AG09309 (cell line): ENCODE data around the gene PRRT3.

Source experiments
- DNase-seq: peaks from one replicate; pipeline ENCODE4 v3.0.0-alpha.2; 2010; ENCODE audit warnings: low read depth
- H3K4me3 ChIP-seq: 2 replicates; pipeline ENCODE4 v1.5.1; 2011; ENCODE audit warnings: mild to moderate bottlenecking, low read depth, low read length, moderate library complexity; ENCODE audit not compliant: control insufficient read depth
- TF ChIP-seq, protein P1 (sequence below): IDR thresholded peaks from 2 replicates; pipeline ENCODE4 v1.5.1; 2011; ENCODE audit warnings: mild to moderate bottlenecking, low read depth, low read length, inconsistent platforms; ENCODE audit not compliant: insufficient read depth, control insufficient read depth; ENCODE audit errors: missing control alignments

The PRRT3 gene

DNA sequence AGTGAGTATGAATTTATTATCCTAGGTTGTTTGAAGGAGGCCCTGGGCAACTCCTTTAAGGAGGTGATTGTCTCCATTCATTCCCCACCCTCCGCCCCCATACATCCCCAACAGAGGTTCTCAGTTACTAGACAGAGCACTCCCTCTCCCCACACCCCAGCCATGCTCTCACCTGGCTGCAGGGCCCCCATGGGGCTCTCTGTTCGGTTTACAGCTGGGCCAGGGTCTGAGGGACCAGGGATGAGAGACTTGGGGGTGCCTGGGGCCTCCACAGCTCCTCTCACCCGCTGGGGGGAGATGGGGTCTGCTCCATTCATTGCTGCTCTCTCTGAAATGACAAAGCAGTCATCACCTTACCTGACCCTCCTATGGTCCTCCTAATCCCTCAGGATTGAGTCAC is 3.6 kb downstream of the PRRT3 start:
- H3K4me3 ChIP-seq: no peak overlapping the region
- no peak for DNase-seq
- TF ChIP-seq, protein P1, sequence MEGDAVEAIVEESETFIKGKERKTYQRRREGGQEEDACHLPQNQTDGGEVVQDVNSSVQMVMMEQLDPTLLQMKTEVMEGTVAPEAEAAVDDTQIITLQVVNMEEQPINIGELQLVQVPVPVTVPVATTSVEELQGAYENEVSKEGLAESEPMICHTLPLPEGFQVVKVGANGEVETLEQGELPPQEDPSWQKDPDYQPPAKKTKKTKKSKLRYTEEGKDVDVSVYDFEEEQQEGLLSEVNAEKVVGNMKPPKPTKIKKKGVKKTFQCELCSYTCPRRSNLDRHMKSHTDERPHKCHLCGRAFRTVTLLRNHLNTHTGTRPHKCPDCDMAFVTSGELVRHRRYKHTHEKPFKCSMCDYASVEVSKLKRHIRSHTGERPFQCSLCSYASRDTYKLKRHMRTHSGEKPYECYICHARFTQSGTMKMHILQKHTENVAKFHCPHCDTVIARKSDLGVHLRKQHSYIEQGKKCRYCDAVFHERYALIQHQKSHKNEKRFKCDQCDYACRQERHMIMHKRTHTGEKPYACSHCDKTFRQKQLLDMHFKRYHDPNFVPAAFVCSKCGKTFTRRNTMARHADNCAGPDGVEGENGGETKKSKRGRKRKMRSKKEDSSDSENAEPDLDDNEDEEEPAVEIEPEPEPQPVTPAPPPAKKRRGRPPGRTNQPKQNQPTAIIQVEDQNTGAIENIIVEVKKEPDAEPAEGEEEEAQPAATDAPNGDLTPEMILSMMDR: no peak

DNA sequence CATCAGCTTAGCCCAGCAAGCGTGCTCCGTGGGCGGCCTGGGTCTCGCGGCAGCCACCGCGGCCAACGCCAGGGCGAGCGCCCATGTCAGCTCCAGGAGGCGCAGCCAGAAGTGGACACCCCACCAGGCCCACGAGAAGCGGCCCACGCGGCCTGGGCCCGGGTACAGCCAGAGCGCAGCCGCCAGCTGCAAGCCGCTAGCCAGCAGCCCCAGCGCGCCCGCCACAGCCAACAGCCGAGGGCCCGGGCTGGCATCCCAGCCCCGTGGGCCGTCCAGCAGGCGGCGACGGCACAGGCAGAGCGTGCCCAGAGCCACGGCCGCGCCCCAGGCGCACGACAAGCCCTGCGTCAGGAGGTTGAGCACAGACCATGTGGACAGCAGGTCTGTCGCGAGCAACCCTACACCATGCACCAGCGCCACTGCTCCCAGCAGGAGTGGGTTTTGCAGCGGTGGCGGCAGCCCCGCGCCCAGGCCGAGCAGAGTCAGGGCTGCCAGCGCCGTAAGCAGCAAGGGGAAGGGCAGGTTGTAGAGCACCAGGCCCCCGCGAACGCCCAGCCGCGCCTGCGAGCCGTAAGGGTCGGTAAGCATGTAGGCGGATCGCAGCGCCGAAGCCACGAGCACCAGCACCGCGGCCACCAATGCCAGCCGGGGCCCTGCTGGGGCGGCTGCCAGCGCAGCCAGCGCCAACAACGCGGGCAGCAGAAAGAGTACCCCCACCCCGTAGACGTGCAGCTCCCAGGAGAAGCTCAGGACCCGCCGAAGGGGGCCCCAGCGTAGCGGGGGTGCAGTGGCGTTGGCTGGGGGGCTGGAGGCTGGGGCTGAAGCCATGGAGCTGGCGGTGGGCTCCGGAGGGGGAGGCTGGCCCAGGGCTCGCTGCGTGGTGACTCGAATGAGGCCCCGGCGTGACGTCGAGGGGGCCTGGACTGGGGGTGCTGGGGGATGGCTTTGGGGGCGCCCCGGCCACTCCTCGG is 4.9 kb downstream of the PRRT3 start:
- TF ChIP-seq, protein P1: peak; percentile 53
- H3K4me3 ChIP-seq: peak overlapping the region; percentile 57
- peak; percentile 35 for DNase-seq

DNA sequence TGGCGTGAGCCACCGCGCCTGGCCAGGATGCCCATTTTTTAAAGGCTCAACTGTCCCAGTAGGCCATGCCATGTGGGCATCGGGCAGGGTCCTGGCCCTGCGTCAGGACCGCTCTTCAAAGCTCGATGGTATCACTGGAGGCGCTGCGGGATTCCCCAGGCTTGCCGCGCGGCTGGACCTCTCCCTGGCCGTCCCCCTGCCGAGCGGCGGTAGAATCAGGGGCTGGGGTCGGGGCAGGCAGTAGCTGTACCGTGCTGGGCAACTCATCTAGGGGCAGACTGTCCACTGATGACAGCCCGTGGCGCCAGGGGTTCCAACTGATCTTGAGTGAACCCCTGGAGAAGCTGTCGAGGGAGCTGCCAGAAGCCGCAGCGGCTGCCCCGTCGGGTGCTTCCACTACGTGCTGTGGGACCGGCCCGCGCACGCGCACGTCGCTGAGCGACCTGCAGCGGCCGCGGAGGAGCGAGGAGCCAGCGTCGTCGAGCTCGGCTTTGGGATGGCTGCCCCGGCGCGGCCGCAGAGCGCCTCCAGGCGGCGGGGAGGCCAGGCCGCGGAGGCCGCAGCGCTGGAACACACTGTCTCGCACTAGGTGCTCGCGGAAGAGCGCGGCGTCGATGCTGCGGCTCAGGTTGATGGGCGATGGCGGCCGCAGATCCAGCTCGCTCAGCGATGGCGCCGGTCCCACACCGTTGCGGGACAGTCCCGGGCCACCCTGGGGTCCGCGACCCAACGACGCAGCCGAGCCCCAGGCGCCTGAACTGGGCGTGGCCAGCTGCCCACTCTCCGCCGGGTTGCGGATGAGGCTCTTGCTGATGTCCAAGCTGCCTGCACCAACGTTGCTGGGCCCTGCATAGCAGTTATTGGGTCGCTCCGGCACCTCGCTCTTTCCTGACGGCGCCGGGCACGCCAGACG is 5.8 kb downstream of the PRRT3 start:
- H3K4me3 ChIP-seq: peak overlapping the region; percentile 76
- TF ChIP-seq, protein P1: peak; percentile 50
- peak; percentile 40 for DNase-seq

DNA sequence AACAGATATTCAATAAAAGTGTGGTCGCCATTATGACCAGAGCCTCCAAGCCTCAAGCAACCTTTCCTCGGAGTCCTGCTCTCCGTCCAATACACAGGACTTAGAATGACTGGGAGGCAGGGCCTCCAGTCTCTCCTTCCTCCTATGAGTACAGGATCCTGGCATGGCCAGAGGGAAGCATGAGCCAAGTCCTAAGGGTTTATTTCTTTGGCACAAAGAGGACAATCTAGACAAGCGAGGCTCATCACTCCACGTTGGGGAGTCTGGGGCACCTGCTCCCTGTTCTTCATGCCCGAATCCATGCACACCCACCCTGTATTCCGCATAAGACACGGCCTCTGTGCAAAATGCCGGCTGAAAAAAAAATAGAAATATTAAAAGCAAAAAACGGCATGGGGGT is 6.8 kb downstream of the PRRT3 start:
- DNase-seq: no peak
- no peak overlapping the region for H3K4me3 ChIP-seq
- TF ChIP-seq, protein P1: no peak

DNA sequence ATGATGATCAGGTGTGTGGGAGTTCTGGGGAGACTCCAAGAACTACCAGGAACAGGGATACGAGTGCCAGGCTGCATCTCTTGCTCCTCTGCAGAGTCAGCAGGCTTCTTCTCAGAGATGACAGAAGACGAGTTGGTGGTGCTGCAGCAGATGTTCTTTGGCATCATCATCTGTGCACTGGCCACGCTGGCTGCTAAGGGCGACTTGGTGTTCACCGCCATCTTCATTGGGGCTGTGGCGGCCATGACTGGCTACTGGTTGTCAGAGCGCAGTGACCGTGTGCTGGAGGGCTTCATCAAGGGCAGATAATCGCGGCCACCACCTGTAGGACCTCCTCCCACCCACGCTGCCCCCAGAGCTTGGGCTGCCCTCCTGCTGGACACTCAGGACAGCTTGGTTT is 7.9 kb downstream of the PRRT3 start:
- DNase-seq: no peak
- TF ChIP-seq, protein P1: no peak
- no peak overlapping the region for H3K4me3 ChIP-seq

DNA sequence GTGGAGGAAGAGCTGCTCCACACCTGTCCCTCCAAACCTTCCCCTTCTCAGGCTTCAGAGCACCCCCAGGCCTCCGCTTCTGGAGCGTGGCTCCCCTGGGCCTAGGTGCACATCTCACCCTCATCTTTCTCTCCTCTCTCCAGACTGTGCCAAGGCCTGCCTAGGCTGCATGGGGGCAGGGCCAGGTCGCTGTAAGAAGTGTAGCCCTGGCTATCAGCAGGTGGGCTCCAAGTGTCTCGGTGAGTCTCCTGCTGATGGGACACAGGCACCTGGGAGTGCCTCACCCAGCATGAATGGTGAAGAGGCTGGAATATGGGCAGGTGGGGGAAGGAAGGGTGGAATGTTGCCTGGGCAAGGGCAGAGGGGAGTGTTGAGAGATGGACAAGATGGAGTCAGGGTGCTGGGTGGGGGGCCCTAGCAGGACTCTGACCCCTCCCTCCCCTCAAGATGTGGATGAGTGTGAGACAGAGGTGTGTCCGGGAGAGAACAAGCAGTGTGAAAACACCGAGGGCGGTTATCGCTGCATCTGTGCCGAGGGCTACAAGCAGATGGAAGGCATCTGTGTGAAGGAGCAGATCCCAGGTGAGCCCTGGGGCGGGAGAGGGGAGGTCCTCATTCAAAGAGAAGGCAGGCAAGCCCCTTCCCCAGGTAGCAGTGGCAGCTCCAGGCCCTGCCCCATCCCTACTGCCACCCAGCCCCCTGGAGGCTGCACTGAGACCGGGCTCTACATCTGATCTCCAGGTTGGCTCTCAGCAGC is 9.1 kb downstream of the PRRT3 start:
- no peak for DNase-seq
- TF ChIP-seq, protein P1: no peak
- no peak overlapping the region for H3K4me3 ChIP-seq
